Astrocyte (in vitro differentiated cells and primary cell): Measurements from ENCODE around the gene OSGIN1. TPM values are rescaled to one million over a fixed set of nuclear protein-coding genes. Genes with fewer than 3 reads are reported as not detected.

Source experiments
- DNase-seq: peaks from one replicate; pipeline ENCODE4 v3.0.0-alpha.2; 2010; ENCODE audit warnings: low read depth
- FAIRE-seq: peaks from 2 replicates; lab custom pipeline; 2011; peaks lifted over from hg19 to GRCh38; lab: Jason Lieb, UNC
- H2AFZ ChIP-seq: 2 replicates; pipeline ENCODE4 v1.6.0; 2012; ENCODE audit warnings: low read depth, low read length, inconsistent platforms
- H3K27ac ChIP-seq: 2 replicates; pipeline ENCODE4 v1.5.1; 2011; ENCODE audit warnings: low read depth, low read length, inconsistent platforms
- H3K27me3 ChIP-seq: 2 replicates; pipeline ENCODE4 v1.6.0; 2011; ENCODE audit warnings: low read length, inconsistent platforms; ENCODE audit not compliant: insufficient read depth
- H3K36me3 ChIP-seq: 2 replicates; pipeline ENCODE4 v1.5.1; 2011; ENCODE audit warnings: low read length, inconsistent platforms; ENCODE audit not compliant: insufficient read depth
- H3K4me1 ChIP-seq: 2 replicates; pipeline ENCODE4 v1.5.1; 2011; ENCODE audit warnings: low read length, inconsistent platforms; ENCODE audit not compliant: insufficient read depth
- H3K4me2 ChIP-seq: 2 replicates; pipeline ENCODE4 v1.6.0; 2012; ENCODE audit warnings: low read length, inconsistent platforms
- H3K4me3 ChIP-seq: 2 replicates; pipeline ENCODE4 v1.5.1; 2011; ENCODE audit warnings: low read depth, mild to moderate bottlenecking, low read length, inconsistent platforms; ENCODE audit not compliant: insufficient read depth
- H3K79me2 ChIP-seq: 2 replicates; pipeline ENCODE4 v1.6.0; 2012; ENCODE audit warnings: mild to moderate bottlenecking, low read length, inconsistent platforms; ENCODE audit not compliant: insufficient read depth
- H3K9ac ChIP-seq: 2 replicates; pipeline ENCODE4 v1.6.0; 2012; ENCODE audit warnings: mild to moderate bottlenecking, low read length, inconsistent platforms
- H3K9me3 ChIP-seq: 2 replicates; pipeline ENCODE4 v1.5.1; 2012; ENCODE audit warnings: low read depth, mild to moderate bottlenecking, low read length, inconsistent platforms; ENCODE audit not compliant: insufficient read depth
- H4K20me1 ChIP-seq: 2 replicates; pipeline ENCODE4 v1.6.0; 2012; ENCODE audit warnings: low read length, inconsistent platforms; ENCODE audit not compliant: insufficient read depth
- H3K27ac Mint-ChIP-seq: one replicate; pipeline ENCODE4 v1.8.0; 2021; ENCODE audit warnings: mild to moderate bottlenecking, mixed read lengths; ENCODE audit not compliant: unreplicated experiment
- H3K27me3 Mint-ChIP-seq: one replicate; pipeline ENCODE4 v1.8.0; 2021; ENCODE audit warnings: low read depth, mixed read lengths; ENCODE audit not compliant: unreplicated experiment
- H3K36me3 Mint-ChIP-seq: one replicate; pipeline ENCODE4 v1.8.0; 2021; ENCODE audit warnings: low read depth, mixed read lengths; ENCODE audit not compliant: unreplicated experiment
- H3K4me1 Mint-ChIP-seq: one replicate; pipeline ENCODE4 v1.8.0; 2021; ENCODE audit warnings: low read depth, mixed read lengths; ENCODE audit not compliant: unreplicated experiment
- H3K4me3 Mint-ChIP-seq: one replicate; pipeline ENCODE4 v1.8.0; 2021; ENCODE audit warnings: mild to moderate bottlenecking, moderate library complexity, mixed read lengths; ENCODE audit not compliant: unreplicated experiment
- H3K9me3 Mint-ChIP-seq: one replicate; pipeline ENCODE4 v1.8.0; 2021; ENCODE audit warnings: mild to moderate bottlenecking, mixed read lengths; ENCODE audit not compliant: unreplicated experiment
- EZH2 ChIP-seq: IDR thresholded peaks from 2 replicates; pipeline ENCODE4 v1.6.1; 2012; ENCODE audit warnings: mild to moderate bottlenecking, low read length, inconsistent platforms; ENCODE audit not compliant: insufficient read depth
- total RNA-seq: library from RNA; stranded (reverse); gene quantifications from 2 replicates; pipeline ENCODE4 v1.2.1, GENCODE V29; 2021
- TF ChIP-seq, protein P1 (sequence below): IDR thresholded peaks from 2 replicates; pipeline ENCODE4 v1.5.1; 2011; ENCODE audit warnings: low read depth, mild to moderate bottlenecking, inconsistent platforms, low read length, moderate library complexity; ENCODE audit not compliant: insufficient read depth

The OSGIN1 gene
- total RNA-seq, 1 donor from 2014 or later = 0.79 TPM

DNA sequence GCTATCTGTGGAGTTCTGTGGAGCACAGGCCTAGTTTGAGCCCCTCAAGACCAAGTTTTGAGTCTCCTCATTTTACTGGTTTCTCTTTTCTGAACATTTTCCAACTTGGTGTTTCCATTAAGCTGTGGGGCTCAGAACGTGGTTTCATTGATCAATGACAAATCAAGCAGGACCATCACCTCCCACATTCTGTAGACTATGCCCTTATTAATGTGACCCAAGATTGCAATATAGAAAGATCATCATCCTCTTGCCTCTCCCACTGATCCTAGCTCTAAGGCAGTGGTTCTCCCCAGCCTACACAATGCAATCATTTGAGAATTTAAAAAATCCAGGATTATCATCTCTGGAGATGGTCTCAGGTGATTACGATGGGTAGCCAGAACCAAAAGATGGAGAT lies 15.8 kb upstream of the OSGIN1 start:
- H3K27me3 ChIP-seq = peaks cover 3% of the 10 kb centered on the region
- FAIRE-seq = no peak

DNA sequence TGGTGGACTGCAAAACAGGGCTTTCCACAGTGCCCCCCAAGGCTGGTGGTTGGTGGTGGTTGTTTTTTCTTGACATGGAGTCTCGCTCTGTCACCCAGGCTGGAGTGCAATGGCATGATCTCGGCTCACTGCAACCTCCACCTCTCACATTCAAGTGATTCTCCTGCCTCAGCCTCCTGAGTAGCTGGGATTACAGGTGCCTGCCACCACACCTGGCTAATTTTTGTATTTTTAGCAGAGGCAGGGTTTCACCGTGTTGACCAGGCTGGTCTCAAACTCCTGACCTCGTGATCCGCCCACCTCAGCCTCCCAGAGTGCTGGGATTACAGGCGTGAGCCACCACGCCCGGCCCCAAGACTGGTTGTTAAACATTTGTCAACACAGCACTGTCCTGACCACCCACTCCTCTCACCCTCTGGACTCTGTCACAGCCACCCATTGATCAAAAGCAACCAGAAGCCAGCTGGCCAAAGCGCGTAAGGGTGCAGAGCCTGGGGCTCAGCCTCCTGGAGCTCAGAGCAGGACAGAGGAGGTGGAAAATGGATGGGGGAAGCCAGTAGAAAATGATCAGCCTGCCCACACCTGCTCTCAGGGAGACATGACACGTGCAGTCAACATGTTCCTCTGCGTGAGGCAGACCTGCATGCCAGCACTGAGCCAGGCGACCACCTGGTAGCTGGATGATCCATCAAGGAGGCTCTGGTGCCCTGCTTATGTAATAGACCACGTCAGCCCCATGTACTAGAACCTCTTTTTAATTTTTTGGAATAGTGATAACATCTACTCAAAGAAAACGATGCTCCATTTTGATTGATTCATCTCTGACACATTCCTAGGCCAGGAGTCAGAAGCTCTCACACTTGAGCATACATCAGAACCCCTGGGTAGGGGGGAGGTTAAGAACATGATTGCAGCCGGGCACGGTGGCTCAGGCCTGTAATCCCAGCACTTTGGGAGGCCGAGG lies 14.8 kb upstream of the OSGIN1 start:
- no peaks in the 10 kb centered on the region for H4K20me1 ChIP-seq
- peaks cover 20% of the 10 kb centered on the region for H3K4me1 Mint-ChIP-seq
- TF ChIP-seq, protein P1, sequence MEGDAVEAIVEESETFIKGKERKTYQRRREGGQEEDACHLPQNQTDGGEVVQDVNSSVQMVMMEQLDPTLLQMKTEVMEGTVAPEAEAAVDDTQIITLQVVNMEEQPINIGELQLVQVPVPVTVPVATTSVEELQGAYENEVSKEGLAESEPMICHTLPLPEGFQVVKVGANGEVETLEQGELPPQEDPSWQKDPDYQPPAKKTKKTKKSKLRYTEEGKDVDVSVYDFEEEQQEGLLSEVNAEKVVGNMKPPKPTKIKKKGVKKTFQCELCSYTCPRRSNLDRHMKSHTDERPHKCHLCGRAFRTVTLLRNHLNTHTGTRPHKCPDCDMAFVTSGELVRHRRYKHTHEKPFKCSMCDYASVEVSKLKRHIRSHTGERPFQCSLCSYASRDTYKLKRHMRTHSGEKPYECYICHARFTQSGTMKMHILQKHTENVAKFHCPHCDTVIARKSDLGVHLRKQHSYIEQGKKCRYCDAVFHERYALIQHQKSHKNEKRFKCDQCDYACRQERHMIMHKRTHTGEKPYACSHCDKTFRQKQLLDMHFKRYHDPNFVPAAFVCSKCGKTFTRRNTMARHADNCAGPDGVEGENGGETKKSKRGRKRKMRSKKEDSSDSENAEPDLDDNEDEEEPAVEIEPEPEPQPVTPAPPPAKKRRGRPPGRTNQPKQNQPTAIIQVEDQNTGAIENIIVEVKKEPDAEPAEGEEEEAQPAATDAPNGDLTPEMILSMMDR = no peak
- TF ChIP-seq EZH2 = no peak
- H3K36me3 ChIP-seq = no peaks in the 10 kb centered on the region
- DNase-seq (no peak), FAIRE-seq (no peak)
- no peak overlapping the region for H3K4me3 ChIP-seq
- H3K27me3 Mint-ChIP-seq = peaks cover 20% of the 10 kb centered on the region
- no peak overlapping the region for H3K27ac ChIP-seq
- no peaks in the 10 kb centered on the region for H3K9me3 ChIP-seq
- H3K9me3 Mint-ChIP-seq = peaks cover 5% of the 10 kb centered on the region
- peak overlapping the region; percentile 6 for H3K27ac Mint-ChIP-seq
- H3K79me2 ChIP-seq = no peaks in the 10 kb centered on the region
- peaks cover 3% of the 10 kb centered on the region for H3K27me3 ChIP-seq
- H3K4me3 Mint-ChIP-seq = no peak overlapping the region
- no peak overlapping the region for H3K9ac ChIP-seq
- peaks cover 11% of the 10 kb centered on the region for H3K36me3 Mint-ChIP-seq
- peaks cover 7% of the 10 kb centered on the region for H3K4me1 ChIP-seq
- H2AFZ ChIP-seq = no peak overlapping the region
- no peak overlapping the region for H3K4me2 ChIP-seq

More for the DNA sequence above, 15.8 kb upstream of the OSGIN1 start:
- Mint-ChIP-seq H3K27me3 (peaks cover 18% of the 10 kb centered on the region), H3K4me1 (peaks cover 17% of the 10 kb centered on the region), H3K27ac (no peak overlapping the region), H3K4me3 (no peak overlapping the region), H3K36me3 (peaks cover 11% of the 10 kb centered on the region), H3K9me3 (peaks cover 5% of the 10 kb centered on the region)
- no peak overlapping the region for H3K27ac ChIP-seq
- no peak overlapping the region for H3K9ac ChIP-seq
- no peaks in the 10 kb centered on the region for H4K20me1 ChIP-seq
- no peak for DNase-seq
- no peaks in the 10 kb centered on the region for H3K9me3 ChIP-seq
- no peak overlapping the region for H3K4me3 ChIP-seq
- peaks cover 7% of the 10 kb centered on the region for H3K4me1 ChIP-seq
- no peaks in the 10 kb centered on the region for H3K79me2 ChIP-seq
- TF ChIP-seq, protein P1 = no peak
- TF ChIP-seq EZH2 = no peak
- no peak overlapping the region for H2AFZ ChIP-seq
- no peaks in the 10 kb centered on the region for H3K36me3 ChIP-seq
- no peak overlapping the region for H3K4me2 ChIP-seq
